LNCAP (cell line): ENCODE measurements around the gene TPO.

Source experiments
- CTCF ChIP-seq: fragments of 450-650 bp; IDR thresholded peaks from 2 replicates; pipeline ENCODE4 v1.5.1; 2017; ENCODE audit warnings: mild to moderate bottlenecking

Gene TPO

GRCh38 chr2:1488181-1488671, 75.0 kb downstream of the TPO start:
- no peak for TF ChIP-seq CTCF

- TF ChIP-seq CTCF = no peak
Measured at GRCh38 chr2:1488851-1489250, 75.6 kb downstream of the TPO start.

- no peak for TF ChIP-seq CTCF
Measured at GRCh38 chr2:1489486-1489885, 76.2 kb downstream of the TPO start.

GRCh38 chr2:1491751-1492150, 78.5 kb downstream of the TPO start:
- TF ChIP-seq CTCF = no peak

- TF ChIP-seq CTCF = no peak
Measured at GRCh38 chr2:1492711-1493430, 79.6 kb downstream of the TPO start.

- TF ChIP-seq CTCF = no peak
Measured at GRCh38 chr2:1493431-1494126, 80.3 kb downstream of the TPO start.

- TF ChIP-seq CTCF = no peak
Measured at GRCh38 chr2:1494257-1494656, 81.0 kb downstream of the TPO start.
